Measurements from ENCODE around the gene SPSB1. TPM values are rescaled to one million over a fixed set of nuclear protein-coding genes. Genes with fewer than 3 reads are reported as not detected.

Gene SPSB1
- total and polyA plus RNA-seq, 8 donors, result 2.3 to 28.7 (median 14.9) TPM

DNA sequence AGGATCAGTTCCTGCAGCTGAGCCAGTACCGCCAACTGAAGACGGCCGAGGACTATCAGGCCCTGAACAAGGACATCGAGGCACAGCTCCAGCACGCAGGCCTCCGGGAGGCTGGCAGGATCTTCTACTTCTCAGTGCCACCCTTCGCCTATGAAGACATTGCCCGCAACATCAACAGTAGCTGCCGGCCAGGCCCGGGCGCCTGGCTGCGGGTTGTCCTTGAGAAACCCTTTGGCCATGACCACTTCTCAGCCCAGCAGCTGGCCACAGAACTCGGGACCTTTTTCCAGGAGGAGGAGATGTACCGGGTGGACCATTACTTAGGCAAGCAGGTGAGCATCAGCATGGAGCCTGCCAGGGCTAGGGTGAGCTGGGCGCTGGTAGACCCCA, 47.5 kb upstream of the SPSB1 start:
- intact Hi-C loops (cut with DNase I; ENCODE audit: low total_unique reads), result no loop called here
- peaks cover 75 to 100% (median 95%) of the 10 kb centered on the region in 4 donors for H3K4me1 ChIP-seq
- H3K36me3 ChIP-seq, result peaks cover 10 to 45% (median 34%) of the 10 kb centered on the region in 4 donors
- peak overlapping the region; percentile 71 to 98 (median 96) for H3K27ac ChIP-seq
- no peaks in the 10 kb centered on the region for H3K9me3 ChIP-seq
- DNase-seq, result no peak
- TF ChIP-seq POLR2AphosphoS5 (IDR thresholded peaks at IDR 0.05), result no peak
- no peak for TF ChIP-seq EP300 (IDR thresholded peaks at IDR 0.05)
- TF ChIP-seq POLR2A (IDR thresholded peaks at IDR 0.05), result no peak
- no peak for TF ChIP-seq CTCF (IDR thresholded peaks at IDR 0.05)
- 87 to 93% (median 89%) methylated on average over 10 to 15 of the region's 15 CpGs for whole genome bisulfite sequencing, 5 donors
- H3K27me3 ChIP-seq, result no peaks in the 10 kb centered on the region
- H3K4me3 ChIP-seq, result peak overlapping the region in 1 of 4 donors; percentile 29

- H3K9me3 ChIP-seq, result no peaks in the 10 kb centered on the region
- no peak for DNase-seq
- H3K4me1 ChIP-seq, result peaks cover 75 to 100% (median 95%) of the 10 kb centered on the region in 4 donors
- H3K4me3 ChIP-seq, result peak overlapping the region in 1 of 4 donors; percentile 29
- no peaks in the 10 kb centered on the region for H3K27me3 ChIP-seq
- no peak for TF ChIP-seq POLR2A (IDR thresholded peaks at IDR 0.05)
- no peak for TF ChIP-seq EP300 (IDR thresholded peaks at IDR 0.05)
- TF ChIP-seq POLR2AphosphoS5 (IDR thresholded peaks at IDR 0.05), result no peak
- TF ChIP-seq CTCF (IDR thresholded peaks at IDR 0.05), result no peak
- intact Hi-C loops (cut with DNase I; ENCODE audit: low total_unique reads), result no loop called here
- peak overlapping the region in 4 of 5 donors; percentile 80 to 98 (median 96) for H3K27ac ChIP-seq
- 92 to 96% (median 94%) methylated on average over 9 of the region's 9 CpGs for WGBS, 5 donors
- H3K36me3 ChIP-seq, result peaks cover 10 to 45% (median 36%) of the 10 kb centered on the region in 4 donors
Measured at GRCh38 chr1:9245661-9246060, 47.0 kb upstream of the SPSB1 start.

DNA sequence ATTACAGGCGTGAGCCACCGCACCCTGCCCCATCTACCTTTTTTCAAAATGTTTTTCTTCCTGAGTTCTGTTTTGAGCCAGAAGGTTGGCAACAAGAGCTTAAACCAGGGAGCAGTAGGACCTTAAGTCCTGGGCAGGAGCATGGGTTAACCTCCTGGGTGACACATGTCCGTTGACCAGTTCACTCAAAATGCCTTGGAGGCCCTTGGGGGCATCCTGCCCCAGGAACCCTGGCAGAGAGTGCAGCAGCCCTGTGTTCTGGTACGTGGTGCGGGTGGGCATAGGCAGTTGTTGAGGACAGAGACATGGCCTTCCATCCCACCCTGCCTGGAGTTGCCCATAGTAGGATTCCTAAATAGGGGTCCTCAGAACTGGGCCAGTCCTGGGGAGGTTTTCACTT, 46.5 kb upstream of the SPSB1 start:
- WGBS, 5 donors, result 89 to 95% (median 90%) methylated on average over 3 to 5 of the region's 5 CpGs

More for the DNA sequence above, 46.5 kb upstream of the SPSB1 start:
- Histone ChIP-seq H3K4me3 (peak overlapping the region in 1 of 4 donors; percentile 29), H3K36me3 (peaks cover 10 to 50% (median 39%) of the 10 kb centered on the region in 4 donors), H3K27ac (peak overlapping the region in 1 of 5 donors; percentile 10), H3K4me1 (peaks cover 77 to 100% (median 95%) of the 10 kb centered on the region in 4 donors), H3K9me3 (no peaks in the 10 kb centered on the region), H3K27me3 (no peaks in the 10 kb centered on the region)
- intact Hi-C loops (cut with DNase I; ENCODE audit: low total_unique reads), result no loop called here
- DNase-seq, result no peak
- TF ChIP-seq CTCF (IDR thresholded peaks at IDR 0.05) (no peak), EP300 (IDR thresholded peaks at IDR 0.05) (no peak), POLR2A (IDR thresholded peaks at IDR 0.05) (no peak), POLR2AphosphoS5 (IDR thresholded peaks at IDR 0.05) (no peak)

Data from stomach (tissue), 9 donors.